ENCODE data around the gene MPHOSPH9.

The MPHOSPH9 gene, protein sequence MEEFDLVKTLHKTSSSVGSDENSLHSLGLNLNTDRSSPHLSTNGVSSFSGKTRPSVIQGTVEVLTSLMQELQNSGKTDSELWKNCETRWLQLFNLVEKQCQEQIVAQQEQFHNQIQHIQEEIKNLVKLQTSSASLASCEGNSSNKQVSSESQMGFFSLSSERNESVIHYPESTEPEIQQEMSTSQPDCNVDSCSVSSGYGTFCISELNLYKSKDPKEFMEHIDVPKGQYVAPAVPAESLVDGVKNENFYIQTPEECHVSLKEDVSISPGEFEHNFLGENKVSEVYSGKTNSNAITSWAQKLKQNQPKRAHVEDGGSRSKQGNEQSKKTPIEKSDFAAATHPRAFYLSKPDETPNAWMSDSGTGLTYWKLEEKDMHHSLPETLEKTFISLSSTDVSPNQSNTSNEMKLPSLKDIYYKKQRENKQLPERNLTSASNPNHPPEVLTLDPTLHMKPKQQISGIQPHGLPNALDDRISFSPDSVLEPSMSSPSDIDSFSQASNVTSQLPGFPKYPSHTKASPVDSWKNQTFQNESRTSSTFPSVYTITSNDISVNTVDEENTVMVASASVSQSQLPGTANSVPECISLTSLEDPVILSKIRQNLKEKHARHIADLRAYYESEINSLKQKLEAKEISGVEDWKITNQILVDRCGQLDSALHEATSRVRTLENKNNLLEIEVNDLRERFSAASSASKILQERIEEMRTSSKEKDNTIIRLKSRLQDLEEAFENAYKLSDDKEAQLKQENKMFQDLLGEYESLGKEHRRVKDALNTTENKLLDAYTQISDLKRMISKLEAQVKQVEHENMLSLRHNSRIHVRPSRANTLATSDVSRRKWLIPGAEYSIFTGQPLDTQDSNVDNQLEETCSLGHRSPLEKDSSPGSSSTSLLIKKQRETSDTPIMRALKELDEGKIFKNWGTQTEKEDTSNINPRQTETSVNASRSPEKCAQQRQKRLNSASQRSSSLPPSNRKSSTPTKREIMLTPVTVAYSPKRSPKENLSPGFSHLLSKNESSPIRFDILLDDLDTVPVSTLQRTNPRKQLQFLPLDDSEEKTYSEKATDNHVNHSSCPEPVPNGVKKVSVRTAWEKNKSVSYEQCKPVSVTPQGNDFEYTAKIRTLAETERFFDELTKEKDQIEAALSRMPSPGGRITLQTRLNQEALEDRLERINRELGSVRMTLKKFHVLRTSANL

DNA sequence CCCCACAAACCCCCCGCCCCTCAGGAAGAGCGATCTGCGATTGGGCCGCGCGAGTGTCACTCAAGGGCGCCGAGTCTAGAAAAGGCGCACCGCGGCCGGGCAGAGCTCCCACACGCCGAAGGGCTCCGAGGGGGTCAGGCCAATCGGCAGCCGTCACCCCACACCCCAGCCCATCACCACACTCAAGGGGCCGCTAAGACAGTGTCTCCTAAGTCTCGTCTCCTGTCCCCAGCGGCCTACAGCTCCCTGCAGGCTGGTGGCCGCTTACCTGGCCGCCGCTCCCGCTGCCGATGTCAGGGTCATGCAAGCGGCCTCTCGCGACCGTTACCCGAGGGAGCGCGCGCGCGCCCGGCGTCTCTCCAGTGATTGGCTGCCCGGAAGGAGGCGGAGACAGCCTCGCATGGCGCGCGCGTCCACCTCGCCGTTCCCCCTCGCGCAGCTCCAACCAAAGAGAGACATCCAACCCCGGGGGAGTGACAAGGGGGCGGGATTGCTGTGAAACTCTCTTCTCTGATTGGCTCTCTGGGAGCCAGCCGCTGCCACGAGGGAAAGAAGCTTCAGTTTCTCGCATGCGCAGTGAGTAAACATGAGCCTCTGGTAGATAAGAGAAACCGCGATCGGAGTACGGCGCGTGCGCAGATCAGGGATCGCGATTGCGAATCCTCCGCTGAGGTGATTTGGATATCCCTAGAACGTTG, at the start of gene MPHOSPH9, which contains the start of gene MTRFR:
MPHOSPH9 (minus strand) TSS at position 335 of the 698 bp plus-strand sequence. CDS start 2,777 bp downstream, outside the sequence.
MTRFR (plus strand) TSS at position 630 of the 698 bp plus-strand sequence. CDS start 20,239 bp downstream, outside the sequence.
- DNase-seq, result peak; percentile 99

DNA sequence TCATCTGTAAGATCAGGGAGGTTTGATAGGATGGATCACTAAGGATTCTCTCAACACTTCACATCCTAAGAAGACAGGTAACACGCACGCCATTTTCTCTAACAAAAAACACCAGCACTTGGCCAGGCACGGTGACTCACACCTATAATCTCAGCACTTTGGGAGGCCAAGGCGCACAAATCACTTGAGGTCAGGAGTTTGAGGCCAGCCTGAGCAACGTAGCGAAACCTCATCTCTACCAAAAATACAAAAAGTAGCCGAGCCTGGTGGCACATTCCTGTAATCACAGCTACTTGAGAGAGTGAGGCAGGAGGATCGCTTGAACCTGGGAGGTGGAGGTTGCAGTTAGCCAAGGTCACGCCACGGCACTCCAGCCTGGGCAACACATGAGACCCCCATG, 49.2 kb upstream of the MPHOSPH9 start:
- DNase-seq, result no peak

DNA sequence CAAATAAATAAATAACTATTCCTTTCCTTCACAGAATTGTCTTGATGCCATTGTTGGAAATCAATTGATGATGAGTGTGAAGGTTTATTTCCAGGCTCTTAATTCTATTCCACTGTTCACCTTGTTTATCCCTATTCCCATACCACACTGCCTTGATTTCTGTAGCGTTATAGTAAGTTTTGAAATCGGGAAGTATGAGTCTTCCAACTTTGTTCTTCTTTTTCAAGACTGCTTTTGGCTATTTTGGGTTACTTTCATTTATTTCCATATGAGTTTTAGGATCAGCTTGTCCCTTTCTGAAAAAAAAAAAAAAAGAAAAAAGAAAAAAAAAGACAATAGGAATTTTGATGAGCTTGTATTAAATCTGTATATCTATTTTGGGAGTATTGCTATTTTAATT, 48.0 kb upstream of the MPHOSPH9 start:
- DNase-seq, result no peak

DNA sequence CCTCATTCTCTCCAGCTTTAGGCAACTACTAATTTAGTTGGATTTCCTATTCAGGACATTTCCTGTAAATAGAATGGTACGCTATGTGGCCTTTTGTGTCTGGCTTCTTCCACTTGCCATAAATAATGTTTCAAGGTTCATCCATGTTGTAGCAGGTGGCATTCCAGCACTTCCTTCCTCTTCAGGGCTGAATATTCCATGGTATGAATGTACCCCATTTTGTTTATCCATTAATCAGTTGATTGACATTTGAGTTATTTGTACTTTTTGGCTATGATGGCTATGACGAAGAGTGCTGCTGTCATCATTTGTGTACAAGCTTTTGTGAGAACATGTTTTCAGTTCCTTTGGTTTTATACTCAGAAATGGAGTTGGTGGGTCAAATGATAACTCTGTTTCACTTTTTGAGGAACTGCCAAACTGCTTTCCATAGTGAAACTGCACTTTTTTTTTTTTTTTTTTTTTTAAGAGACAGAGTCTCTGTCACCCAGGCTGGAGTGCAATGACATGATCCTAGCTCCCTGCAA, 45.2 kb upstream of the MPHOSPH9 start:
- DNase-seq, result no peak

DNA sequence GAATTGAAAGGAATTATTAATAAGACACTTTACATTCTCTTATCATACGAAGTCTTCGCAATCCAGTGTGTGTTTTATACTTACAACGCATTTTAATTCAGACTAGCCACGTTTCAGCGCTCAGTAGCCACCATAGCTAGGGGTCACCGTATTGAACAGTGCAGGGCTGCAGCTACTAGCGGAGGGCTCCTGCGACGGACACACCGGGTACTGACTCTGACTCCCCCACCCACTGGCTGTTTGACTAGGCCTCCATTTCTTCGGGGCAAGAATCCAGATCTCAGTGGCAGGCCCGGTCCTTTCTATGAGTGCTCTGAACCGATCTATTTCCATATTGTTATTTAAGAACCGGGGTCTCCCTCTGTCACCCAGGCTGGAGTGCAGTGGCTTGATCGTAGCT, 40.2 kb upstream of the MPHOSPH9 start:
- DNase-seq, result no peak

DNA sequence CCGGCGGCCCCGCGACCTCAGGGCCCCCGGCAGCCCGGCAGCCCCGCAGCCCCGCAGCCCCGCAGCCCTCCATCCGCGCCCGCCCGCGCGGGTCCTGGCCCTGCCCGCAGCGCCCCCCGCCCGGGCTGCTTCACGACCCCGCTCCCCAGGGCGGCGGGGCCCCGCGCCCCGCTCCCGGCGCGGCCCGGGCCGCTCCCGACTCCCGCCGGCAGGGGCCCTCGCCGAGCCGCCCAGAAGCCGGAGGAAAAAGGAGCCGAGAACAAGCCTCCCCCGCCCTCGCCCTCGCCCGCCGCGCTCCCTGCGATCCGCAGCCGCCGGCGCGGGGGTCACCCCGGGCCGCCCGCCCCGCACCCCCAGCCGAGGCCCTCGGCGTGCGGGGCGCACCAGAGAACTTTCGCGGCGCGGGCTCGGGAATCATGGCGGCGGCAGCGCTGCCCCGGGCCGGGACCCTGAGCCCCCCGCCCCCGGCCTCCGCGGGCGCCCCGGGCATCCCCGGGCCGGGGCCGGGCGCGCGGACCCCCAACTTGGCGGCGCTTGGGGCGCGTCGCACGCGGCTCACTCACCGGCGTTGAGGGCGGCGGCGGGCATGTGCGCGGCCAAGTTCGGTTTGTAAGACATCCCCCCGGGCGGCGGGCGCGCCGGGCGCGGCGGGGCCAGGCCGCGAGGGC, 38.2 kb upstream of the MPHOSPH9 start:
- DNase-seq, result peak; percentile 50

DNA sequence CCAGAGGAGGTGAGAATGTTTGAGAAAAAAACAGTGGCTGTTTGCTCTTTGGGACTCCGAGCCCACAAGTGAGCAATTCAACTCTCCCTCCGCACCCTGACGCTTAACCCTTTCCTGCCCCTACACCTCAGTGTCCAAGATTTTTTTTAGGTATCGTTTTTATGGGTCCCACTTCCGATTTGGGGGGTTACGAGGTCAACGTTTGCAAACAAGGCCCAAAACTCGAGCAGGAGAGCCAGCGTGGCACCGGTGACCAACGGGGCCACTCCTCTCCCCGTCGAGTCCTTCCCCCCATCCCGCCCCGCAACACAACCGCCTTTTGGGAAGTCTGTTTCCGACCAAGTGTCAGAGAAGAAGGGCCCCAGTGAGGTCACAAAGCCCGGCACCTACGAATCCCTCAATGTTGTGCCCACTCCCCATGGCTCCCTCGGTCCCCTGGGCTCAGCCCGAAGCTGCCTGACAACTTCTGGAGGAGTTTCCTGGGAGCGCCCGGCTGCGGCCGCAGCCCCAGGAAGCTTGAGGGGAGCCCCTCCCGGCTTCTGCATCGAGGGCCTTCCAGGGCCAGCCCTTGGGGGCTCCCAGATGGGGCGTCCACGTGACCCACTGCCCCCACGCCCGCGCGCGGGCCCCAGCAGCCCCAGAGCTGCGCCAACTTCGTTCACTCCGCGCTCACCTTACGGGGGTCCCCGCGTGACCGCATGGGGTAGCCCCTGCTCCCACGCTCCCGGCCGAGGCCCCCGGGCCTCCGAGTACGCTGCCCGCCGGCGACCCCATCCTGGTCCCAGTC, 37.5 kb upstream of the MPHOSPH9 start:
- DNase-seq, result no peak

DNA sequence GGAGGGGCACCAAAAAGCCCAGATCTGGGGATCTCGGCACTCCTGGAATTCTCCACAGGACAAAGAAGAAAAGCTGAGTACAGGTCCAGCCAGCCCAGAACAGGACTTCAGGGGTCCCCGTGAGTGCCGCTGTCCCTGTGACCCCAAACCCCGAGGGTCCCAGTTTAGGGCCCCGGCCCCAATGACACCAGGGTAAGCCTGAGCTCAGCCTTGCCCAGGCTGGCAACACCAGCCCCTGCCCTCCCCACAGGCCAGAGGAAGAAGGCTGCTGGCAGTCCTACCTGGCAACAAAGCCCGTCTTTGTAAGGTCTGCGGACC, 36.9 kb upstream of the MPHOSPH9 start:
- DNase-seq, result no peak

DNA sequence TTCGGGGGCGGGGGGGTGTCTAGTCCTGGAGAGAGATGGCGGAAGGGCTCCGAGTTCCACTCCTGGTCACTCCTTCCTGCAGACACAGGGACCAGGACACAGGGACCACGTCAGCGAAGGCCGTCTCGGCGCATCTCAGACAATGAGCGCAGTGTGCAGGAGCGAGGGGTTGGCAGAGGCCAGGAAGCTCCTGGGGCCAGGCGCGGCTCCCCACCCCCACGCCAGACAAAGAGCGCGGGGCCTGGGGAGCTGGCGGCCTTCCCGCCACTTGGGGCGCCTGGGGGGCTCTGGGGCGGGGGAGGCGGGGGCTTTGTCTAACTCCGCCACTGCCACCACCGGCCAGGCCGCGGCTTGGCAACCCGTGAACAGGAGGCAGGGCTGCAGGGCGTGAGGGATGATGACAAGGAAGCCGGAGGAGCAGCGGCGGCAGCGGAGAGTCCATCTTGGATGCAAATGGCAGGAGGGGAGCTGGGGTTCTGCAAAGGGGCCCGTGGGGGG, 36.5 kb upstream of the MPHOSPH9 start:
- DNase-seq, result peak; percentile 94

DNA sequence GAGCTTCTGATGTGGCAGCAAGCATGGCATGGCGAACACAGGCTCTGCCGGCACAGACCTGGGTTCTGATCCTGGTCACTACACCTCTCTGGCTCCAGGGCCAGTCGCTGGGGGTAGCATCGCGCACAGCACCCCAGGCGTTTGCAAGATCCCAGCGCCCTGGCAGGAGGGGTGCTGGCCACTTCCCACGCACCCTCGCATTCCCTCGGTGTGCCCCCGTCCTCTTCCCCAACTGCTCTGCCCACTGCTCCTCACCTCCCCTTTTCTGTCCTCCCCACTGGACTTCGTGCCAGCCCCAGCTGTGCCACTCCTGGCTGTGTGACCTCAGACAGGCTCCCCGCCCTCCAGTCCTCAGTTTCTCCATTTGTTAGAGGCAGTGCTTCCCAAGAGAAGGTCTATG, 35.9 kb upstream of the MPHOSPH9 start:
- DNase-seq, result no peak

DNA sequence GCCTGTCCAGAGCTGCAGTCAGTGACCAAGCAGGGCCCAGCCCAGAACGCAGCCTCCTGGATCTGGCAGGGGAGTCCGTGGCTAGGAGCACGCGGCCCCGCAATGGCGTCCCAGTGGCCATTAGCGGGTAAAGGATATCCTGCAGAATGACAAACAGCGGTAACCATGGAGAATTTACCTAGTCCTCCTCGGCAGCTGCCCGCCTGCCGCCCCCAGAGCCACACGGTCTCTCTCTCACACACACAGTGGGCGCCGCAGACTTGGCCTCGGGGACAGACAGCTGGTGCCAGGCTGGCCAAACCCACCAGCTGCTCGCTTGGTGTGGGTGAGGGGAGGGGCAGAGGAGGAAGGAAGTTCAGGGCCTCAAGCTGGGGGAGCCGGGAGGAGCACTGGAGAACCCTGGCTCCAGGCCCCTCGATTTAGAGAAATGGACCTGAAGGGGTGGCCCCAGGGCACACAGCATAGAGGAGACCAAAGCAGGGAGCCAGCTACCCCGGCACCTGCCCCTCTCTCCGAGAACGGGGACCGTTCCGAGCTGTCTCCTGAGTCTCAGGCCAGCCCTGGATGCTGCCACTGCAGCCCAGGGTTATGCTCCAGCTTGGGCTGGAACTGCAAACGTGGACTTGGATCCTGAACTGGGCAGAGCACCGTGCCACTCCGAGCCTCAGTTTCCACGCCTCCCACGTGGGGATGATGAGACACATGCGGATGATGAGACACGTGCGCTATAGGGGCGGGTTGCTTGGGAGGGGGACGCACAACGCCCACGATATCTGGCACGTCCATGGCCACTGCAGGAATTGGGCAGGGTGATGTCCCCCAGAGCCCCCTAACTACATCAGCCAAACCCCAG, 35.3 kb upstream of the MPHOSPH9 start:
- DNase-seq, result peak; percentile 94

DNA sequence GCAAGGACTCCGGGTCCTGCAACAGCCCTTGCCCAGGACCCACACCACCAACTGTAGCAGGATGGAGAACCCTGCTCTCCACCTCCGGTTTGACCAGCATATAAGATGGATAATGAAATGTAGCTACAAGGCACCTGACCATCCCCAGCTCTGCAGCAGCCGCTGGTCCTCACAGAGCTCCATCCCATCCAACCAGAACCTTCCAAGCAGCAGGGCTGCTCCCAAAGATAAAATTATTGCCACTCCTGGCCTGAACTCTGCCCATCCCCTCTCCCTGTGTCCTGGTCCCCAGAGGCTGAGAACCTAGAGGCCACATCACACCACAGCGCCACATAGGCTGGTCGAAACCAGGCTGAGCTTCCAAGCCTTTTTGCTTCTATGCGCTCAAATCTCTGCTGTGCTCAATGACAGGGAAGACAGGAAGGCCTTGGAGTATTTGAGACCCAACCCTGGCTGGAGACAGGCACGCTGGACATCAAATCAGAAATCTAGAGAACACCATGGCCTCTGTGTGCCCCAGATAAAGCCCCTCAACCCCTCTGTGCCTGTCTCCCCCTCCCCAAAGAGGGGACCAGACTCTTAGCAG, 34.5 kb upstream of the MPHOSPH9 start:
- DNase-seq, result no peak

DNA sequence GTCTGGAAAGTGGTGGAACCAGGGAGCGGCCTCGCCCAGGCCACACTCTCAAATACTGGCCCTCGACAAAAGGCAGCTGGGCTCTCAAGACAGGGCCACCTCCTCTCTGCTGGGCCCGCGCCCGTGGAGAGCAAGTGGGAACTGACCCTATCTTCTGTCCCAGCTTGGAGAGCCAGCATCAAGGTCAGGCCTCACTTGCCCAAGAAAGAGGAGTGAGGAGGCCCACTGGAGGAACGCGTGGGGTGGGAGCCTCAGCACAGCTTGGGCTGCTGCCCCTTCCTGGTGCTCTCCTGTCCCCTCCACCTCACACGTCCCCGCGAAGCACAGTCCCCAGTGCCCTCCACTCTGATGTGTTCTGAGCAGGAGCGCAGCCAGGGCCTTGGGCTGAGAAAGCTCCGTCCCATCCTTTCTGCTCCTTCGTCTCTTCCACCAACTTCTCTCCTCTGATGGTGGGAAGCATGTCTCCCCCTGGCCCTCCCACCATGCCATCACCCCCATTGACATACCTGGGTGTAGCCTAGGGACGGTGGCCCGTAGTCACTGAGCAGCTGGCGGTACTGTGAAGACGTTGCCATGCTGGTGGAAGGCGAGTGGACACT, 33.8 kb upstream of the MPHOSPH9 start:
- DNase-seq, result no peak

DNA sequence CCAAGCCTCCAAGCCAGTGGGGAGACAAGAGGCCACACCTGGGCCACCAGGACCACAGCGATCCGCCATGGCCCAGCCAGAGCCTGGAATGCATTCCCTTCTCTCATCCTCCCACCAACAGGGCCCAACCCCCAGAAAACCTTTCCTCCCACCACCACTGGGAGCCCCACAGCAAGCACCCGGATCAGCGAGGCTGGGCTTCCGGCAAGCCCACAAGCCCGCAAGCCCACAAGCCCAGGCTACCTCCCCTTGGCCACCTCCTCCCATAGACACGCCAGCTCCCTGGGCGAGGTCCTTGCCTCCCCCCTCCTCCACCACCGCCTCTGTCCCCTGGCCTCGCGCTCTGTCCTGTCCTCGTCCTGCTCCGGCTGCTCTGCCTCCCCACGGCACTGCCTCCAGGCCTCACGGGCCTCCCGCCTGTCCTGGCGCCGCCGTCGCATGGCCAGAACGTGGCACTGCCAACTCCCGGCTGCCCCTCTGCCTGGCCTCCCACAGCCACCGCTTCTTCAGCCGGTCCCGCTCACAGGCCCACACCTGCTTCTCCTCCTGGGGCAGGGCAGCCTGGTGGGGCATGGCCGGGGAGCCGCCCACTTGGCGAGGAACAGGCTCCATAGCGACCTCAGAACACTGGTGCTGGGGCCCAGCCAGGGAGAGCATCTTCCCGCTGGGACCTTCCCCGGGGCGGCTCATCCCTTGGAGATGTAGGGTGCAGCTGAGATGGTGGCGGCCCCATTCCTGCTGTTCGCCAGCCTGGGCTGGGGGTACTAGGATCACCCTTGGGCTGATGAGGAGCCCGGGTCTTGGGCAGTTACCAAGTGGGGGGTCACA, 33.1 kb upstream of the MPHOSPH9 start:
- no peak for DNase-seq

DNA sequence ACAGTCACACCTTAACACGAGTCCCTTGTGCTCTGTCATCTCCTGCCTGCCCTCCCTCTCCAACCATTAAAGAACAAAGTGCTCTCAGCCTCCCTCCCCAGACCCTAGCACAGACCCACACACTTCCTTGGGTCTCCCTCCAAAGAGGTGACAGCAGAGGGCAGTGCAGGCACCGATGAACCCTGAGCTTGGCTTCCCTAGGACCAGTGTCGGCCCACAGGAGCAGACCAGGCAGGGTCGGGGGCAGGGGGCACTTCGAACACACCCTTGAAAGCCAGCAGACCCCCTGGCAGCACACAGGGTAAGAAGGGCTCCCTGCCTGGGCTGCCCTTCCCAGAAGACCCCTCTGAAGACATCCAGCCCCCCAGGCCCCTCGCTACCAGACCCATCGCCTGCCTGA, 31.7 kb upstream of the MPHOSPH9 start:
- DNase-seq, result no peak

DNA sequence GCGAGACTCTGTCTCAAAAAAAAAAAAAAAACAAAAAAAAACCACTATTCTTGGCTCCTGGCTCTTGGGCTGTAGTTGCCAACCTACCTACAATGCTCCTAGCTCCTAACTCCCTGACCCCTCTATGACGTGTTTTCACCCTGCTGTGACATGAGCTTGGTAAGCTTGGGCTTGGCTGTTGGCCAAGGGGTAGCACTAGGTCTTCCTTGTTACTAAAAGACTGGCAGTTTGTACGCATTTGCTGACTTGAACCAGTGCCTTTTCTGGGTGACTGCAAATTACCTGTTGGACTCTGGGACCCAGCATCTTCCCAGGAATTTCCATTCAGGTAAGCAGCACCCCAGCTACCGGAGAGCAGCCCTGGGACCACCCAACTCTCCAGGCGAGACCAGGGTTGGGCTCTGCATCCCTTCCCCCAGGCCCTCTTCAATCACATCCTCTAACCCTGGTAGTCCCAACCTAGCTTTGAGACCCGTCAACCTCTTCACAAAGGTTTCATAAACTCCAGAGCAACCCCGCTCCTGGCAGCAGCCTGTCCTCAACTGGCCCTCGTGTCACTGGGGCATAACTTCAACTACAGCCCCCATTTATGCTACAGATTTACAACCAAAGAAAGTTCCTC, 30.4 kb upstream of the MPHOSPH9 start:
- peak; percentile 11 for DNase-seq

DNA sequence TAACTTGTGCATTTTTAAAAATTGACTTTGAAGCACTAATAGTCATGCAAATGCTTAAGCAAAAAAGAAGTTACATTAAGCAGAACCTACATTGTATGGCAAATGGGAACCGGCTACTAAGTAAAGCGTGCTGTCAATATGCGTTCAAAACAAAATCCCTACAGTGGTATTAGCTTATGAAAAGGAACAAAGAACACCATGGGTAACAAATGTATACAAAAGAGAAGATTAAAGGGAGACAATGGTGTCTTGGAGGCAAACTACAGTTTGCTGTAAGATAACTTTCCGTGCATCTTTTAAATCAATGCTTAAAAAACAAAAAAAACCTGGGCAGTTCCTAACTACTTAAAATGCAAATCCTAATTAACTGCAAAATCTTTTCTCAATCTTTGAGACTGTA, 28.3 kb upstream of the MPHOSPH9 start:
- DNase-seq, result no peak

DNA sequence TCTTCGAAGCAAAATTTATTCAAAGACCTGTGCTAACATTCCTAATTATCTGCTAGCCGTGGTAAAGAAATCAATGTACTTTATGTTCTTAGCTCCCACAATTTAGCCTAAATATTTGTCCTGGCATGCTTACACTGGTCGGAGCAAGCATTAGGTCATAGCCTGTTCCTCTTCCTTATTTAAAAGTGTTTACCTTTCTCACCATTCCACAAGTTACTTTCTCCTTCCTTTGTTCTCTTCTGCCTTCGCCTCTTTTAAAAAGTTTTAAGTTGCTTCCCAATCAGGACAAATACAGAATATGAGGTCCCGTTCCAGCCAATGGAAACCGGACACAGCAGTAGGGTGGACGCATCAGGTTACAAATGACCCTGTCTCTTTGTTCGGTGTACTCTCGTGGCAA, 27.1 kb upstream of the MPHOSPH9 start:
- no peak for DNase-seq
